ENCODE data around the gene HAO1.
A peak's percentile ranks its signal among the peaks of the same experiment; 100 is the strongest.

The HAO1 gene

DNA sequence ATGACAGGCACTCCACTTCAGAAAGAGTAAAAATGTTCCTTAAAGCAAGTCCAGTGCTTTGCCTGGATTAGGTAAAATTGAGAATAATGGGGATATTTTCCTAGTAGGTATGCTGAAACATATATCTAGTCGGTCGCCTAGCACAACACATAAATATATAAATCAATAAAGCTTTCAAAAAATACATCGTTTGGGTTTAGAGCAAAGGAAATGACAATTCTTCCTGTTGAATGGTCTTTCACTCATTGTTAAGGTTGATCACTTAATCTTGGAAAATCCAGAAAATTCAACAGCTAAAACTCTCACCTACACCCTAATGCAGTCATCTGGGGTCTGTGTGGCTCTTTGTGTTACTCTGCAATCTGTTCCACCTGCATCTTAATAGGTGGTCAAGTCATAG is 13.9 kb downstream of the HAO1 start:
- DNase-seq = no peak

DNA sequence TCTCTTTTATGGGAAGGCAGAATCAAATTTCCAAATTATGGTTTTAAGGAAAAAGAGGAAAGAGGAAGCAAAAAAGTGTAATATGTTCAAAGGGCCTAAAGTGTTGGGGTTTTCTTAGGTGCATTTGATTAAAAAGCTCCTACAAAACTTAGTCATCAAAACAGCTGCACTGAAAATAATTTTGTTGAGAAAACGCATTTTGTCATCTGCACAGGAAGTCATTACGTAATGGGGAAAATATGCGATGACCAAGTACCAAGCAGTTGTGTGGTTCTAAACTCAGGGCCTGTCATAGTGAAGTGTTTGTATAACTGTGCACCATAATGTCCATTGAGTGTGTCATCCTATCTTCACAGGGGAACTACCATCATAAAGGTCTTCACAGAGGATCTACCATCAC is 15.6 kb downstream of the HAO1 start:
- peak; percentile 23 for DNase-seq

DNA sequence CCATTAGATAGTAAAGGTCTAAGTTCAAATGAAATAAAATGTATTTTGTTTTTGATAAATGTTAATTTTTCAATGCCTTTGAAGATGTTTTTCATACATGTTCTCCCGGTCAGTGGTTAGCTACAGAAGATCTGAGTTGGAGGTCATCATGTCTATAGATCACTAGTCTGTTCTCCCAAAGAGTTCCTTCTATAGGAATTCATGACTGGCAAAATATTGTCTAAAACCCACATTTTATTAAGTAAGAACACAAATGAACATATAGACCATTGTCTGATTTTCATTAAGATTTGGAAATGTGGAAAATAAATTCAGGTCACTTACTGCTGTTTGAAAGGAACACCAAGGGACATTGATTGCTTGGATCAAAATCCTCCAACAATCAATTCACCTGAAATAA is 23.6 kb downstream of the HAO1 start:
- DNase-seq = no peak

DNA sequence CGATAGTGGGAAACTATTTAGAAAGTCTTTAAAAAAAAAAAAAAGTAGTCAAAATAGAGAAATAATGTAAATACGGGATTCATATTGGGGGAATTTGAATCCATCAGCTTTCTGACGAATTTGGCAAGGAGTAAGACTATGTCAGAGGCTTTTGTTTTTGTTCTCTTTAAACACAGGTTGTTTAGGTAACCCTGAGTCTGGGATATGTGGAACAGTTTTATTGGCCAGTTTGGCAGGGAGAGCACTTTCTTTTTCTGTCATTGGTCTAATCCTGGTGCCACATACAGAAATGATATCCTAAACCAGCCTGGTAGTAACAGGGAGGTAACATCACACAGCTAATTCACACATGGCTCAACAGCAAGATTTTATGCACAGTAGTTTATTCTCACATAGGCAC is 27.7 kb downstream of the HAO1 start:
- DNase-seq = no peak

DNA sequence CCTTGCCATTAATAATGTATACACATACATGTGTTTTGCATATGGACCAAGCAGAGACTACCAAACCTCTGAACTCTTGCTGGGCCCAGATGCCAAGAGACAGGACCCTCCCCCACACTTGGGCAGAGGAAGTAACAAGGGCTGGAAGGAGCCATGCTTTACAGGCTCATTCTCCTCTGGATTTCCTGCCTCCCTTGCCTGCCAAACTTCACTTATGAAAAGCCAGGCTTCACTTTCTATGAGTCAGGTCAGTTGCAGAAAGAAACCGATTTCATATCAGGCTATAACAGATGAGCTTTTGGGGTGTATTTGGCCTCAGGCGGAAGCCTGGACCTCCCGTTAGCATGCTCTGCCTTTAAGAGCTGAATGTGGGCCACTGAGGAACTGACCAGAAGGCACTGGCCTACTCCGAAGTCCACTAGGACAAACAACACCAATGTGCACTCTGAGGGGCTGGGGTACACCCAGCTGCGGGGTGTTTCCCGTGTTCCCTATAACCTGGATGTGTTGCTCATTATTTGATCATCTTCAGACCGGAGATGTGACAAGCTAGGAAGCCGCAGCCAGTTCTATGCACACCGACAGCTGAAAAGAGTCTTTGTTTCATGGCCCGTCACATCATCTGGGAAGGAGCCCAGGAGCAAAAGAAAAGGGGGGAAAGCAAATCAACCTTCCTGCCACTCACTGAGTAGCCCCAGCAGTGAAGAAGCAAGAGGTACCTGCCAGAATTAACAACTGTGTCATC is 28.5 kb downstream of the HAO1 start:
- no peak for DNase-seq

DNA sequence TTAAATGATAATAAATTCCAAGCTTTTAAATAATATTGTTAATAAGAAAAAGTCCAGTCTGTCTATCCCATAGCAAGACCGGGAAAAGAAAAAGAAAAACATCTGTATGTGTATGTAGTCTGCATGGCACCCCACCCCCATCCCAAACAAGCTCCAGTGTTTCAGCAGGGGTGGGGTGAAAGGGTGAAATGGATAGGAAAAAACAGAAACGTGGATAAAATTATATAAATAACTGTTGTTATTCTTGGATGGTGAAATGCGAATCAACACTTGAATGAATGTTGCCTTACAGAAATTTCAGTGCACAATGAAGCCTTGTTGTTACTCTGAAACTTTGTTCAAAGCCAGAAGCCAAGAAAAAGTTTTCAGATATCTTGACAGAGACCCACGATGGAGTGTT is 31.4 kb downstream of the HAO1 start:
- DNase-seq = peak; percentile 4

DNA sequence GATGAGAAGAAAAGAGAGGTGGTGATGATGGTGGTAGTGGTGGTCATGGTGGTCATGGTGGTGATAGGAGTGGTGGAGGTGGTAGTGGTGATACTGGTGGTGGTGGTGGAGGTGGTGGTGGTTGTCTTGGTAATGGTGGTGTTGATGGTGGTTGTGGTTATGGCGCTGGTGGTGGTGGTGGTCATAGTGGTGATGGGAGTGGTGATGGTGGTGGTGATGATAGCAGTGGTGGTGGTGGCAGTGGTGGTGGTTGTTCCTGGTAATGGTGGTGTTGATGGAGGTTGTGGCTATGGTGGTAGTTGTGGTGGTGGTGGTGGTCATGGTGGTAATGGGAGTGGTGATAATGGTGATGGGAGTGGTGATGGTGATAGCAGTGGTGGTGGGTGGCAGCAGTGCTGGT is 36.8 kb downstream of the HAO1 start:
- no peak for DNase-seq

DNA sequence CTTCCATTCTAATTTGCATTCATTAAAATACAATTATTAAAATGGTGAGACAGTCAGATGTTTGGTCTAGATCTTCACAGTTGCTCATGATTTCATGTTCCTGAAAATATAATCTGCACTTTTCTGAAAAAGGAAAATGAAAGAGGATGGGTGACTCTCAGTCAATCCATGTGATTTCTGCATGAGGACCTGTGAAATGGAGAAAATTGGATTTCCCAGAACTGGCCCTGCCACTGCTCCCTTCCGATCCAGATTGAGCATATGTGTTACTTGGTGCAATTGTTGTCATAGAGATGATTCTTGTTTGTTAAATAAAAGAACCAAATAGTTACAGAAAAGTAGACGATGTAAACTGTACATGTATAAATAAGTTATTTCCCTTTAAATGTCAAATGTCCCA is 37.4 kb downstream of the HAO1 start:
- no peak for DNase-seq

DNA sequence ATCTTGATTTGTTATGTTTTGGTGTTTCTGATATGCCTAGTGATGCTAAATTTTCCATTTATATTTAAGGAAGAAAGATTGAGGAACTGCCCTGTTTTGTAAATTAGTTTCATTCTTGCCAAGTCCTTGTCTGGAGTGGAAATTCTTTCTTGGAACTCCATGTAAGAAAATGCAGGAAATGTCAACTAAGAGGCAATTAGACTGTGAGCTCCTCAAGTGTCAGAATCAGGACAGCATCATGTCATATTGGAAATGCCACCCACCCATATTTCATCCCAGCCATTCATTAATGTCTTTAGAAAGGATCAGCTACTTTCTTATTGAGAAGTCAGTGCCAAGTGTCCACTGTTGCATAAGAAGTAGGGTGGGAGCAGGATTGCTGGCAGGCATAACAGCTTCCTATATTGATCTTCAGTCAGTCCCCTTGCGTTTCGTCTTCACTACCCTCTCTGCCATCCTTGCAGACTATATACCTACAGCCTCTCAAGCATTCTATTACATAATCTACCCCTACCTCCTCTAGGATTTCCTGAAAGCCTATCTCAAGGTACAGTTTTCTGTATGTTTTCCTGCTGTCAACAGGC is 42.4 kb downstream of the HAO1 start:
- no peak for DNase-seq

DNA sequence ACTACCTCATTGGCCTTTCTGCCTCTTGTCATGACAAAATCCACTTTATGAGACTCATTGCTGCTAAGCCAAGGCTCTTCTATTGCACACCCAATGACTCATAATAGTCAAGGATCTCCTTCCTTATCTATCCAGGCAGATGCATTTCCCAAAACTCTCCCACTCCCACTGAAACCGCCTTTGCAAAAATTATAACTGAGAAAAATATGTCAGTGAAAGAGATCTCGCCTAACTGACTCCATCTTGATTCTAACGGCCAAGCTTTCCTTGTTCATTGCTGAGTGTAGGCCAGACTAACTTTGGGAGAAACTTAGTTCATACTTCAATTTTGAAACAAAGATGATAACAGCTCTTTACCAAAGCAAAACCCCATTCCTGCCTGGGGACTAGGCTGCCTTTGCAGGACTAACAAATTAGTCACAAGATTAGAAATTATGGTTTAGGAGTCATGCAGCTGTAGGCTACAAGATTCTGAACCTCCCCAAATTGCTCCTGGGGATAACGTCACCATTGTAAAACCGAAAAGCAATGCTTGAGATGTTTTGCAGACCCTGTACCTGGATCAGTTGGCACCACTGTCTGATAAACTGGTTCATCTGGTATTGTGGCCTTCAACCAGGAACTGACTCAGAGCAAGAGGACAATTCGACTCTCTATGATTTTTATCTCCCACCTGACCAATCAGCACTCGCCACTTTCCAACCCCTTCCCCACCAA is 47.1 kb downstream of the HAO1 start:
- DNase-seq = no peak

DNA sequence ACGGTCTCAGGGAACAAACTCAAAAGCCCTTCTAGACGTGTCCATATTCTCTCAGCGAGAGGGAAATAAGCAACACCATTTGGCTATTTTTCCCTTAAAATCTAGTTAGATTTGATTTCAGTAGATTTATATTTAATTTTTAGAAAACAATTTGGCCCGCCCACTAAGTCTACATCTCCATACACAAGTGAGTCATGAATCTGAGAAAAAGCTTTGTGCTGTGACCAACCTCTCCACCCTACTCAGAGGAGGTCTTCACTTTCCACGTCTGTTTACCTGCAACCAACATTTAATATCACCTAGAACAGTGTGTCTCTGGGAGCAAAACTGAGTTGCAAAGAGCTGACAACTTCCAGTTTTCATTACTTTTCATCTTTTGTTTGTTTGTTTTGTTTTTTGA is 48.6 kb downstream of the HAO1 start:
- no peak for DNase-seq

DNA sequence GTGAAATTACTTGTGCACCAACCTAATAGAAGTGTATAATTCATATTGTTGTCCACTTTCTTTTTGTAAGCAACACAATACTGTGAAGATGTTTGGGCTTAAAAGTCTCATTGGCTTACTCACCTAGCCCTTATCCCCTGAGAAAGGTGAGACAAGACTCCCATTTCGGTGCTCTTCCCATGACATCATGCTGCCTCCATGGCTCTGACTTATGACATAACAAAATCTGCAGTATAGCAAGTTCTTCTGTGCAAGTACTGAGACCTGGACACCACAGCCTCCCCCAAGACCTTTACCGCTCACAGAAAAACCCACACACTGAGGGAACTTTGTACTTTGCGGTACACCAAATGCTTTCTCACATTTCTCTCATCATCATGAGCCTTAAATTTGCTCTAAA is 50.5 kb downstream of the HAO1 start:
- no peak for DNase-seq

DNA sequence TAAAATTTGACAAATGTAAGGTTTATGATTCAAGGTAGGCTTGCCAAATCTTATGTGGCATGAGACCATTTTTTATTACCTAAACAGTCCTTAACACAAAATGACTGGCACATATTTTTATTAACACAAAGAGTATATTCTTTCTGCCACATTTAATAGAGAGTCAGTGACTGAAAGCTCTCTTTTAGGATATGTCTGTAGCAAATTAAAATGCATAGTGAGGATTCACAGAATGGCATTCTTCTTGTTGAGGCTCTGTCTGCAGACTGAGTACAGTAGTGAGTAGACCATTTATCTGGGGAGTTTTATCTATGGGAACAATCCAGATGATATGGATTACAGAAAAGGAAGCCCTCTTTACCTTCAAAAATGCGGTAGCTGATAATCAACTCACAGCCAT is 56.5 kb downstream of the HAO1 start:
- no peak for DNase-seq

DNA sequence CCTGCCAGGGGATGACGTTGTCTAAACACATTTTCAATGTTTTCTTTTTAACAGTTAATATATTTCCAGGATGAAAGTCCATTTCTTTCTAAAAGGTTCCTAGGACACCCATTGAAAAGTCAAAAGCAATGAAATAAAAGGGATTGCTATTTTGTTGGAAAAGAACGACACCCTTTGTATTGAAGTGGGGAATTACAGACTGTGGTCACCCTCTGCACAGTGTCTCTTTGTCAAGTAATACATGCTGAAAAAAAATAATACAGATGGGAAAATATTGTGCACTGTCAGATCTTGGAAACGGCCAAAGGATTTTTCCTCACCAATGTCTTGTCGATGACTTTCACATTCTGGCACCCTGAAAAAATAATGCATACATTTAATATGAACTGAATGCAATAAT is 56.9 kb downstream of the HAO1 start:
- DNase-seq = no peak

DNA sequence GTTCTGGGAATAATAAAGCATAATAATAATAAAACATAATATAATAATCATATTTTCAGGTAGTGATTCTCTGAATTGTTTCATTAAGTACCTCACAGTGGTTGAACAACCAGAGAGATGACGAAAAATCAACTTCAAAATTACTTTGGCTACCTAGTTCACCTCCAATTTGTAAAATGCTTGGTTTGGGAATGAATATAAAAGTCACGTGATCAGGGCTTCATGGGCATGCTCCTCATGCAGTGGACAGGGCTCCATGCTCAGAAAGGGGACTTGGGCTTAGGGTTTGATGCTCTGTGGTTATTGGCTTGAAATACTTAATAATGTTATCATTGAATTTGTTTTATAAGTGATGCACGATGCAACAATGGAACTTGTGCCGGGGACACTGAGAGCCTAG is 58.2 kb downstream of the HAO1 start:
- DNase-seq = no peak

DNA sequence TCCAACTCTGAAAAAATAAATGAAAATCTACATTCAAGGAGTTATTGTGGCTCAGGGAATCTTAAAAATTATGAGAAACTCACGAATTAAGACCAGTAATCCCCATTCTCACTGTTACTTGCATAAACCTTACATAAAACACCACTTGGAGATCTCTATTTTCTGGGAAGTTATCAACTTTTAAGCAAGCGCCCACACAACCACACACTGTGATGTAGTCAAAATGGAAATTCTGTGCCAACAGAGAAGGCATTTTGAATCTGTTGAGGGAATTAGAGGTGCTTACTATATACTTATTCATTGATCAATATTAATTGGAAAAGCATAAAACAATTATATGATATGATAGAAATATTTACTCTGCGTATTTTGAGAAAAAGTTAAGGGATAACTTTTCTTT is 58.7 kb downstream of the HAO1 start:
- DNase-seq = no peak

DNA sequence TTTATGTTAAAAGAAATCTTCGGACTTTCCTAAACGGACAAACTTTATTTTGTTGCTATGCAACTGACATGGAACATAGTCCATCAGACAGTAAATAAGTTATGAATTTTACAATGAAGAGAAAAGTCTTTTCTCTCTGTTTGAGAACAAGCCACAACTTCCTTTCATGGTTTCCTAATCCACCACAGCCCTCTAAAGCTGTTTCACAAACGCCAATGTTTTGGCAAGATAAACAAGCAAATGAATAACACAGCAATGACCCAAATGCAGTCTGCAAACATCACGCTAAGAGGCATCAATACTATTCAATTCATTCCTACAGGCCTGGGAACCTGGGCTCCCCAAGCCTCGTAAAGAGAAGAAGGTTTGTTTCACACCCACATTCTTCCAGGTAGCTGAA is 60.4 kb downstream of the HAO1 start:
- no peak for DNase-seq

DNA sequence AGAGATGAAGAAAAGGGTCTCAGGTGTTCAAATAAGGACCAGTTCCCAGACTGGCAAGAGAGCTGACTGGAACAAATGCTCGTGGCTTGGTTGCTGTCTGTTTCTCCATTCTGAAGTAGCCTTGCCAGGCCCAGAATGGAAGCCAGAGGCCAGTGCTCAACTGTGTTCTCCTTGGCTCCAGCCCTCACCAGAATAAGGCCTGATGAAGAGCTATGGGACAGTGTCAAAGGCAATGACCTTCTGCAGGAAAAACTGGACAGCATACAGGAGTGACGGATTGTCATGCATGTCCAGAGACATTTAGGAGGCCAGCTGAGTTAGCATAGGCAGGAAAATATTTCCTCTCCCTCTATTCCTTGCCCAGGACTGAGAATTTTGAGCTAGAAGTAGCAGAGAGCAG is 72.2 kb downstream of the HAO1 start:
- no peak for DNase-seq

DNA sequence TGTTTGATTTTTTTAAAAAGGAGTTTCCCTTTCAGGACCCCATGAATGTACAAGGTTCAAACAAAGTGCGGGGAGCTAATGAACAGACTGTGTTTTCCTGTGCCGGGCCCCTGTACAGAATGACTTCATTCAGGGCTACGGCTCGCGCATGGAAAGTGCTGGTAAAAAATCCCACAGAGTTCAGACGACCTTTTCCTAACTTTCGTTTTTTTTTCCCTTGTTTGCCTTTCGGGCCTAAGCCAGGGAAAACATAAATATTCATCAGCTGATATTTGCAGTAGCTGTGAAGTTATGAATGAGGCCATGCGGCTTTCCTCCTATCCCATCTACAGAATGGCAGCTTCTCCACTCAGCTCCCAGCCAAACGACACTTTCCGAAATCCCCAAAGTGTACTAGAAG is 74.0 kb downstream of the HAO1 start:
- DNase-seq = peak; percentile 59

DNA sequence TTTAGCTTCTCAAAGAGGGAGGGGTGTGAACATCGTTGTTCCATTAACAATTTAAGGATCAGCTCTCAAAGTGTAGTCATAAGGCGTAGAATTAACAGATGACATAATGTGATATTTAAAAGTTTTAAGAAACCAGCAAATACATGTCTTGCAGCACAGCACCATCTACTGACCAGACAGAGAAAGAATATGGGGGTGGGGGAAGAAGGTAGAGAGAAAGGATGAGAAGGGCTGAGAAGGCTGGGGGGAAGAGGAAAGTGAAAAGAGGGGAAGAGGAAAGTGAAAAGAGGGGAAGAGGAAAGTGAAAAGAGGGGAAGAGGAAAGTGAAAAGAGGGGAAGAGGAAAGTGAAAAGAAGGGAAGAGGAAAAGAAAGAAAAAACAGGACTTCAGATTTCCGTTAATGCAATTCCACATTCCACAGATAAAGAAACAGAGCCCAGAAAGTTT is 80.9 kb downstream of the HAO1 start:
- peak; percentile 81 for DNase-seq

DNA sequence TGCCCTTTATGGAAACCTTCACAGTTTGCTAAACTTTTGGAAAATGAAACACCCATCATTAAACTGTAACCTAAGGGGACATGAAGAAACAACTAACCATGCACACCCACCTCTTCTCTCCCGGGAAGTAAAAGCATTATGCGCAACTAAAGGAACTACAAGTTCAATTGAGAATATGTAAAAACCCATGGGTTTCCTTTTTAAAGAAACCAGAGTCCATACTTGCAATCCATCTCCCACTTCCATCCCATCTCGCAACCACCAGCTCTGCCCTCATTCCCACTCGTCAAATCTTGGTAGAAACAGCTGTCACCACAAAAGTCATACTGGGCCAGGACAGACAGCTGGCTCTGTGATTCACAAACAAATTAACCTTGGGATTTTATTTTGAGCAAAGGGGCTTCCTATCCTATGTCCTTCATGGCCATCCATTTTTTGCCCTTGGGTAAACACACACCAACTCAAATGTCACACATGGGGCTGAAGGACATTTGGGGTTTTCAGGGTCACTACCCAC is 81.5 kb downstream of the HAO1 start:
- DNase-seq = peak; percentile 9

DNA sequence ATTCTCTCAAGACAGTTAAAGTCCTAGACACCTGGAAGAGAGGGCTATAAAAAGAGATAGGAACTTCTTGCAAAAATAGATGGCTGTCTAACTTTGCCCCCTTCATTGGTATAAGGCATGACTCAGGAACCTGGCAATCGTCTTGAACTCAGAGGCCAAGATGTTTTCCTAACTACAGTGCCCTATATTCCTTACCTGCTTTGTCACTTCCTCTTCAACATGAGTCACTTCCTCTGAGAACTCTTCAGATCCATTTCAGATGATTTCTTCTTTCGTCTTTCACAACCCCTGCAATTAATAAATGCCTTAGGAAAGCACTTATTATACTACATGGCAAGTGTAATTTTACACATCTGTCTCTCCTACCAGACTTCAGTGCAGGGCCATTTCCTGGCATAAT is 83.5 kb downstream of the HAO1 start:
- no peak for DNase-seq

DNA sequence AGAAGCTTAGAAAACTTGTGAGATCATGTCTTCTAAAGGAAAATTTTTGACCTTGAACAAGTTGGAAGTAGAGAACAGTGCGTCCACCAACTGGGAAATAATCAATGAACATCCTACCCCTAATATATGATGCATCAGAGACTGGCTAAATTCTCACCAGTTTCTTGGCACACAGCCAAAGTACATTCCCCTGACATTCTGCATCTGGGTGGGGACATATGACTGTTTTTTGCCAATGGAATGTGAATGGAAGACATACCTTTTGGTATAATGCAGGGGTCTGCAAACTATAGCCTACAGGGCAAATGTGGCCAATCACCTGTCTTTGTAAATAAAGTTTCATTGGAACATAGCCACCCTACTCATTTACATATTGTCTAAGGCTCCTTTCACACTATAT is 84.7 kb downstream of the HAO1 start:
- no peak for DNase-seq

DNA sequence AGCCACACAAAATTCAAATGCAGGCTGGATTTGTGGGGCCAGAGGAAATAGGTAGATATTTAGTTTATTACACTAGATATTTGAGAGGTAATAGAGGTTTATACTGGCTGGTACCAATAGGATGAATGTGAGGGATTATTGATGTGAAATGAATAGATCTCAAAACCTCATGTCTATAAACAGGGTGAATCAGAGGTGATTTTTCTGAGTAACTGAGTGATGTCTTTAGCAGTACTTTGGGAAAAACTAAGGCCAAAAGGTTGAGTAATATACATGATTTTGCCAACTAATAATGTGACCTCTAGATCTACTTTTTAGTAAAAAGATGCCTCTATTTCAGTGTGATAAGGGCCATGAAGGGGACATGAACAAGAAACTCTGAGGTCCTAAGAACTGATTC is 86.8 kb downstream of the HAO1 start:
- no peak for DNase-seq

All from eye (tissue), 1 donor.